ENCODE measurements around the gene TSPAN11. TPM values are rescaled to one million over a fixed set of nuclear protein-coding genes. Genes with fewer than 3 reads are reported as not detected.
A peak's percentile ranks its signal among the peaks of the same experiment; 100 is the strongest.

The TSPAN11 gene
- total RNA-seq = 19.7 to 20.6 TPM (median 19.8 TPM) in 3 replicates

GRCh38 chr12:30926243-30927221, at the start of gene TSPAN11:
TSS of gene TSPAN11 (plus strand) at chr12:30926748. CDS start at chr12:30953992, 27,244 bp downstream.
- no peak for TF ChIP-seq CTCF (IDR thresholded peaks at IDR 0.05; ENCODE audit: unreplicated experiment)

GRCh38 chr12:30877105-30877875, 49.3 kb upstream of the TSPAN11 start:
- H3K4me1 Mint-ChIP-seq = peaks cover 22% of the 10 kb centered on the region
- H3K27ac Mint-ChIP-seq = no peak overlapping the region
- H3K36me3 Mint-ChIP-seq = no peaks in the 10 kb centered on the region
- no peak for TF ChIP-seq CTCF (IDR thresholded peaks at IDR 0.05; ENCODE audit: unreplicated experiment)
- H3K27me3 Mint-ChIP-seq (ENCODE audit: low read depth) = peaks cover 28% of the 10 kb centered on the region
- DNase-seq (ENCODE audit: low spot score in 2 of 2, unreplicated experiment in 2 of 2) = no peak
- no peak overlapping the region for H3K4me3 Mint-ChIP-seq
- no peaks in the 10 kb centered on the region for H3K9me3 Mint-ChIP-seq

More at GRCh38 chr12:30926243-30927221, at the start of gene TSPAN11:
- H3K36me3 Mint-ChIP-seq = no peaks in the 10 kb centered on the region
- H3K4me3 Mint-ChIP-seq = peak within 1 kb of the TSS; percentile 65
- peak; percentile 50 to 73 for DNase-seq (ENCODE audit: low spot score in 2 of 2, unreplicated experiment in 2 of 2)
- peaks cover 48% of the 10 kb centered on the region for H3K4me1 Mint-ChIP-seq
- H3K27ac Mint-ChIP-seq = peak within 1 kb of the TSS; percentile 65
- no peaks in the 10 kb centered on the region for H3K9me3 Mint-ChIP-seq
- H3K27me3 Mint-ChIP-seq (ENCODE audit: low read depth) = peaks cover 14% of the 10 kb centered on the region

GRCh38 chr12:30878024-30878423, 48.5 kb upstream of the TSPAN11 start:
- H3K27me3 Mint-ChIP-seq (ENCODE audit: low read depth) = peaks cover 28% of the 10 kb centered on the region

GRCh38 chr12:30880061-30880460, 46.5 kb upstream of the TSPAN11 start:
- TF ChIP-seq CTCF (IDR thresholded peaks at IDR 0.05; ENCODE audit: unreplicated experiment) = no peak
- peaks cover 17% of the 10 kb centered on the region for H3K4me1 Mint-ChIP-seq
- H3K27me3 Mint-ChIP-seq (ENCODE audit: low read depth) = peaks cover 28% of the 10 kb centered on the region
- peak overlapping the region; percentile 55 for H3K27ac Mint-ChIP-seq
- no peak for DNase-seq (ENCODE audit: low spot score in 2 of 2, unreplicated experiment in 2 of 2)
- no peaks in the 10 kb centered on the region for H3K9me3 Mint-ChIP-seq
- no peaks in the 10 kb centered on the region for H3K36me3 Mint-ChIP-seq
- H3K4me3 Mint-ChIP-seq = no peak overlapping the region

More at GRCh38 chr12:30878024-30878423, 48.5 kb upstream of the TSPAN11 start:
- no peak for DNase-seq (ENCODE audit: low spot score in 2 of 2, unreplicated experiment in 2 of 2)
- no peaks in the 10 kb centered on the region for H3K9me3 Mint-ChIP-seq
- peaks cover 22% of the 10 kb centered on the region for H3K4me1 Mint-ChIP-seq
- no peak for TF ChIP-seq CTCF (IDR thresholded peaks at IDR 0.05; ENCODE audit: unreplicated experiment)
- H3K4me3 Mint-ChIP-seq = no peak overlapping the region
- H3K27ac Mint-ChIP-seq = no peak overlapping the region
- H3K36me3 Mint-ChIP-seq = no peaks in the 10 kb centered on the region

- Mint-ChIP-seq H3K27ac (no peak overlapping the region), H3K4me1 (peaks cover 13% of the 10 kb centered on the region), H3K27me3 (ENCODE audit: low read depth) (peaks cover 28% of the 10 kb centered on the region), H3K9me3 (no peaks in the 10 kb centered on the region), H3K4me3 (no peak overlapping the region), H3K36me3 (no peaks in the 10 kb centered on the region)
- no peak for DNase-seq (ENCODE audit: low spot score in 2 of 2, unreplicated experiment in 2 of 2)
- TF ChIP-seq CTCF (IDR thresholded peaks at IDR 0.05; ENCODE audit: unreplicated experiment) = no peak
Observed at GRCh38 chr12:30880813-30881212, 45.7 kb upstream of the TSPAN11 start.
